Esophagus squamous epithelium (tissue), 4 donors: Measurements from ENCODE around the gene NEK1.
"Not testable (repeated sequence)": the region's sequence is repeated elsewhere in the genome, so short reads cannot be mapped to it uniquely, and the experiment has no call there.

Experiments used
- POLR2A ChIP-seq, 4 donors: fragments of 450-650 bp; IDR thresholded peaks; one replicate each; pipeline ENCODE4 v1.6.1; 2017; ENCODE audit warnings: antibody characterized with exemption in 4 of 4, mild to moderate bottlenecking in 4 of 4, moderate library complexity in 3 of 4
- TF ChIP-seq, protein P1 (sequence below), 6 experiments: fragments of 450-650 bp in 4 of 6; fragments of 200-600 bp in 2 of 6; sonication (generic) in 2 of 6; IDR thresholded peaks; one replicate each; pipeline ENCODE4 v1.5.1; 2016 to 2019; ENCODE audit warnings: antibody characterized with exemption in 6 of 6, mild to moderate bottlenecking in 4 of 6, moderate library complexity in 4 of 6

DNA sequence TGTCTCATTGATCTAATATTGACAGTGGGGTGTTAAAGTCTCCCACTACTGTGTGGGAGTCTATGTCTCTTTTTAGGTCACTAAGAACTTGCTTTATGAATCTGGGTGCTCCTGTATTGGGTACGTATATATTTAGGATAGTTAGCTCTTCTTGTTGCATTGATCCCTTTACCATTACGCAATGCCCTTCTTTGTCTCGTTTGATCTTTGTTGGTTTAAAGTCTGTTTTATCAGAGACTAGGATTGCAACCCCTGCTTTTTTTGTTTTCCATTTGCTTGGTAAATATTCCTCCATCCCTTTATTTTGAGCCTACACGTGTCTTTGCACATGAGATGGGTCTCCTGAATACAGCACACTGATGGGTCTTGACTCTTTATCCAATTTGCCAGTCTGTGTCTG lies 65.8 kb downstream of the NEK1 start:
- TF ChIP-seq, protein P1, sequence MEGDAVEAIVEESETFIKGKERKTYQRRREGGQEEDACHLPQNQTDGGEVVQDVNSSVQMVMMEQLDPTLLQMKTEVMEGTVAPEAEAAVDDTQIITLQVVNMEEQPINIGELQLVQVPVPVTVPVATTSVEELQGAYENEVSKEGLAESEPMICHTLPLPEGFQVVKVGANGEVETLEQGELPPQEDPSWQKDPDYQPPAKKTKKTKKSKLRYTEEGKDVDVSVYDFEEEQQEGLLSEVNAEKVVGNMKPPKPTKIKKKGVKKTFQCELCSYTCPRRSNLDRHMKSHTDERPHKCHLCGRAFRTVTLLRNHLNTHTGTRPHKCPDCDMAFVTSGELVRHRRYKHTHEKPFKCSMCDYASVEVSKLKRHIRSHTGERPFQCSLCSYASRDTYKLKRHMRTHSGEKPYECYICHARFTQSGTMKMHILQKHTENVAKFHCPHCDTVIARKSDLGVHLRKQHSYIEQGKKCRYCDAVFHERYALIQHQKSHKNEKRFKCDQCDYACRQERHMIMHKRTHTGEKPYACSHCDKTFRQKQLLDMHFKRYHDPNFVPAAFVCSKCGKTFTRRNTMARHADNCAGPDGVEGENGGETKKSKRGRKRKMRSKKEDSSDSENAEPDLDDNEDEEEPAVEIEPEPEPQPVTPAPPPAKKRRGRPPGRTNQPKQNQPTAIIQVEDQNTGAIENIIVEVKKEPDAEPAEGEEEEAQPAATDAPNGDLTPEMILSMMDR (IDR thresholded peaks at IDR 0.05): not testable (repeated sequence)
- not testable (repeated sequence) for TF ChIP-seq POLR2A (IDR thresholded peaks at IDR 0.05)
